ENCODE measurements around the gene DNAH5.

Gene DNAH5

GRCh38 chr5:13972029-13972428 lies 27.5 kb upstream of the DNAH5 start:
- DNase-seq (ENCODE audit: low read depth) = no peak
- no peak overlapping the region for H3K4me3 ChIP-seq (ENCODE audit: low read length)
- no peak for TF ChIP-seq CTCF (conservative IDR thresholded peaks at IDR 0.05; ENCODE audit: low read length)

- DNase-seq (ENCODE audit: low read depth) = peak; percentile 63
- peak; percentile 89 for TF ChIP-seq CTCF (conservative IDR thresholded peaks at IDR 0.05; ENCODE audit: low read length)
These were observed 12.7 kb upstream of the DNAH5 start for GRCh38 chr5:13957032-13957645.

GRCh38 chr5:13956471-13956870 lies 12.0 kb upstream of the DNAH5 start:
- H3K4me3 ChIP-seq (ENCODE audit: low read length) = no peak overlapping the region
- DNase-seq (ENCODE audit: low read depth) = no peak
- TF ChIP-seq CTCF (conservative IDR thresholded peaks at IDR 0.05; ENCODE audit: low read length) = no peak

More at GRCh38 chr5:13957032-13957645, 12.7 kb upstream of the DNAH5 start:
- H3K4me3 ChIP-seq (ENCODE audit: low read length) = no peak overlapping the region

- no peak for TF ChIP-seq CTCF (conservative IDR thresholded peaks at IDR 0.05; ENCODE audit: low read length)
- no peak overlapping the region for H3K4me3 ChIP-seq (ENCODE audit: low read length)
- peak; percentile 40 for DNase-seq (ENCODE audit: low read depth)
These were observed 11.4 kb upstream of the DNAH5 start for GRCh38 chr5:13955896-13956295.

GRCh38 chr5:13946111-13946510 lies 1.6 kb upstream of the DNAH5 start:
- peak; percentile 62 for DNase-seq (ENCODE audit: low read depth)
- no peak for TF ChIP-seq CTCF (conservative IDR thresholded peaks at IDR 0.05; ENCODE audit: low read length)
- H3K4me3 ChIP-seq (ENCODE audit: low read length) = no peak overlapping the region

GRCh38 chr5:13945271-13945670 lies 783 bp upstream of the DNAH5 start:
- TF ChIP-seq CTCF (conservative IDR thresholded peaks at IDR 0.05; ENCODE audit: low read length) = no peak
- no peak overlapping the region for H3K4me3 ChIP-seq (ENCODE audit: low read length)
- DNase-seq (ENCODE audit: low read depth) = no peak

GRCh38 chr5:13943676-13944075 lies 812 bp downstream of the DNAH5 start:
- H3K4me3 ChIP-seq (ENCODE audit: low read length) = no peak overlapping the region
- no peak for DNase-seq (ENCODE audit: low read depth)
- TF ChIP-seq CTCF (conservative IDR thresholded peaks at IDR 0.05; ENCODE audit: low read length) = no peak
